Myocyte (in vitro differentiated cells): ENCODE measurements around the gene MMEL1. TPM values are rescaled to one million over a fixed set of nuclear protein-coding genes. Genes with fewer than 3 reads are reported as not detected.

Source experiments
- DNase-seq: peaks from one replicate; pipeline ENCODE4 v3.0.0-alpha.2; 2012; ENCODE audit warnings: low read depth
- total RNA-seq: library from RNA; depleted of rRNA; stranded (reverse); fragments of >200 nt; gene quantifications from 2 replicates; pipeline ENCODE4 v1.2.3, GENCODE V29; 2014

MMEL1 gene
- total RNA-seq, 1 donor from 2014 or later, result 0.37 TPM

- DNase-seq, result no peak
Measured at GRCh38 chr1:2643414-2644077, 10.7 kb upstream of the MMEL1 start.

GRCh38 chr1:2642560-2643413, 10.0 kb upstream of the MMEL1 start:
- DNase-seq, result peak; percentile 91

GRCh38 chr1:2642131-2642559, 9.3 kb upstream of the MMEL1 start:
- DNase-seq, result no peak

- DNase-seq, result no peak
Measured at GRCh38 chr1:2641381-2642130, 8.7 kb upstream of the MMEL1 start.

- no peak for DNase-seq
Measured at GRCh38 chr1:2640626-2641025, 7.8 kb upstream of the MMEL1 start.

GRCh38 chr1:2639607-2640521, 7.0 kb upstream of the MMEL1 start:
- DNase-seq, result no peak

- no peak for DNase-seq
Measured at GRCh38 chr1:2639203-2639602, 6.4 kb upstream of the MMEL1 start.

GRCh38 chr1:2638466-2639115, 5.8 kb upstream of the MMEL1 start:
- no peak for DNase-seq

GRCh38 chr1:2637442-2638145, 4.8 kb upstream of the MMEL1 start:
- no peak for DNase-seq

- no peak for DNase-seq
Measured at GRCh38 chr1:2636733-2637132, 3.9 kb upstream of the MMEL1 start.

- no peak for DNase-seq
Measured at GRCh38 chr1:2635361-2636010, 2.7 kb upstream of the MMEL1 start.

- DNase-seq, result no peak
Measured at GRCh38 chr1:2633936-2634491, 1.2 kb upstream of the MMEL1 start.

GRCh38 chr1:2633366-2633935, 635 bp upstream of the MMEL1 start:
- DNase-seq, result no peak

GRCh38 chr1:2632051-2632430, 775 bp downstream of the MMEL1 start:
- no peak for DNase-seq

GRCh38 chr1:2631136-2632050, 1.4 kb downstream of the MMEL1 start:
- no peak for DNase-seq

- DNase-seq, result no peak
Measured at GRCh38 chr1:2630498-2631135, 2.2 kb downstream of the MMEL1 start.
